ENCODE data around the gene RPS2.
"Not testable (repeated sequence)": the region's sequence is repeated elsewhere in the genome, so short reads cannot be mapped to it uniquely, and the experiment has no call there.

RPS2 gene

DNA sequence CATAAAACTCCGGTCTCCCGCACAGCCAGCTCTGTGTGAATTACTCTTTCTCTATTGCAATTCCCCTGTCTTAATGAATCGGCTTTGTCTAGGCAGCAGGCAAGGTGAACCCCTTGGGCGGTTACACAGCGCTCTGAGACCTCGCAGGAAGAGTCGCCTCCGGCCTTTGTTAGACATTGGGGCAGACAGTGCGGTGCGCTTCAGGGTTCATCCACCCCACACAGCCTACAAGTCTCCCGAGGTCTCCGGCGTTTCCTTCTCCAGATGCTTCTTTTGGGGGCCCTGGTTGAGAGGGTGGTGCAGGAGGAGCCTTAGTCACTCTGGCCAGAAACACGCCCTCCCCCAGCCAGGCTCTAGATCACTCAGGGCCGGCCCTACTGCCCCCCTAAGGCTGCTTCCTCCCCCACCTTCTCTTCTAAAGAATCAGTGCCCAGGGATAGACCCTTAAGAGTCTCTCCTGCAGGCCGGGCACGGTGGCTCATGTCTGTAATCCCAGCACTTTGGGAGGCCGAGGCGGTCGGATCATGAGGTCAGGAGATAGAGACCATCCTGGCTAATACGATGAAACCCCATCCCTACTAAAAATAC, 19.9 kb downstream of the RPS2 start:
- no peak for TF ChIP-seq CTCF (IDR thresholded peaks at IDR 0.05; ENCODE audit: extremely low read depth, insufficient read depth, missing control alignments)
- no peak for DNase-seq (ENCODE audit: low spot score)
- in situ Hi-C loops (cut with MboI; ENCODE audit: low pct_unique_long_range_greater_than_20kb, low sequenced_read_pairs, unreplicated experiment): no loop called here

DNA sequence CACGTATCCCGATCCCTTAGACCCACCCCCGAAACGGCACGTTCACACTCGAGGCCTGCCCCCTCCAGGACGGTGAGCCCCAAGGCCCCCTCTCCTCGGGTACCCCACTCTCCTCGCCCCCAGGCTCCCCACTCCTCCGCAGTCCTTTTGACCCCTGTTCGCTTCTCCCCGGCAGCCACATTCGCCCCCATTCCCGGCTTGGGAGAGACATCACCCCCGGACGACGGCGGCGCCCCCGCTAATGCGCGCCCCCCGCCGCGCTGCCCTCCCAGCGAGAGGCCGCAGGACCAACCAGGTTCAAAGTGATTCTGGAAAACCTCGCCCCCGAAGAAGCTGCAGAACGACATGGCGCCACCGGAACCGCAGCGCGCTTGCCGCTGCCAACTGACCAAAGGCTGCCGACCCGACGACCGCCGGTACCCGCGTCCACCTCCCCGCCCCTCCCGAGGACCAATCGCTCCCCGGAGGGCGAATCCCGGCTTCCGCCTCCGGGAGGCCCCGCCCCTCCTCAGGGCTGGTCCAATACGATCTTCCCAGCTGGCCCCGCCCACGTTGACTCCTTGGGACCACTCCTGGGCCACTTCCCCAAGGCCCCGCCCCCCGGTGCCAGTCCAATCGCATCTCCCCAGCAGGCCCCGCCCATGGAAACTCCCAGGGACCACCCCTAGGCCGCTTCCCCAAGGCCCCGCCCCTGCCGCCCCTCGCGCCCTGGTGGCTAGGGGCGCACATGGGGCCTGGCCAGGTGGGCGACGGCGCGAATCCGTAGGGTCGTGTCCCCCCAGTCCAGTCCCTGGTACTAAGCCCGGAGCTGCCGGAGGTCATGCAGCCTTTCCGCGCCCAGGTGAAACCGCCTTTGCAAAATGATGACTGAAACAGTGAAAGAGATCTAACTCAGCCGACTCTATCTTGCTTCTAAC, 21.6 kb downstream of the RPS2 start, which contains the start of gene MSRB1:
Gene MSRB1 (minus strand): TSS at position 390 of the 917 bp plus-strand sequence. CDS start 43 bp downstream, at position 347.
- peak; percentile 100 for DNase-seq (ENCODE audit: low spot score)
- TF ChIP-seq CTCF (IDR thresholded peaks at IDR 0.05; ENCODE audit: extremely low read depth, insufficient read depth, missing control alignments): no peak
- in situ Hi-C loops (cut with MboI; ENCODE audit: low pct_unique_long_range_greater_than_20kb, low sequenced_read_pairs, unreplicated experiment): no loop called here

DNA sequence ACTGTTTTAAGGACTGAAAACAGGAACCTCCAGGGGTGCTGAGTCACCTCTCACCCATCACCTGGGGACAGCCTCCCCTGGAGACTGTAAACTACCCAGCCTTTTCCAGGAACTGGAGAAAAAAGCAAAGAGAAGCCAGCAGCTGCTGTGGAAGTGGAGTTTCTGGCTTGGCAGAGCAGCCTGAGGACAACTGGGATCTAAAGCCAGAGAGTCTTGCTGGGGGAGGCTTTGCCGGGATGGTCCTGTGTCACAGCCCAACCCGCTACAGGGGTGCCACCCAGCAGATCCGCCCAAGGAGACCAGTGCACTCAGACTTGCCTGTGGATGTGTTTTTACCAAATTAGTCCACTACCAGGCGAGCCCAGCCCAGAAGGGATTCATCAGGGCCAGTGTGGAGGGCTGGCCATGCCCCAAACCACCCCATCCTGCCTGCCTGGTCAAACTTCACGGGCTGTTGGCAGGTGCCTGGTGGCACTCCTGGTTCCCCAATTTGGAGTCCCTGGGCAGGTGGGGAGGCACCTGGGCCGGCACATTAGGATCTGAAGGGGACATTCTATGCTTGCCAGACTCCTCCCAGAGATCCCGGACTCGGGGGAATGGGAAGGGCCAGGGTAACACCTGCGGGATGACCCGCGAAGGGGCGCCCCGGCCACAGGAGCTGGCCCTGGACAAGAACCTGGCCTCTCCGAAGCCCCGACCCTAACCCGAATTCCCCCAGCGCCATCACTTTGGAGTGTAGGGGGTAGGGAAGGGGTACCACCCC, 22.4 kb downstream of the RPS2 start:
- in situ Hi-C loops (cut with MboI; ENCODE audit: low pct_unique_long_range_greater_than_20kb, low sequenced_read_pairs, unreplicated experiment): no loop called here
- no peak for DNase-seq (ENCODE audit: low spot score)
- TF ChIP-seq CTCF (IDR thresholded peaks at IDR 0.05; ENCODE audit: extremely low read depth, insufficient read depth, missing control alignments): no peak

- in situ Hi-C loops (cut with MboI; ENCODE audit: low pct_unique_long_range_greater_than_20kb, low sequenced_read_pairs, unreplicated experiment): no loop called here
- no peak for DNase-seq (ENCODE audit: low spot score)
Observed at GRCh38 chr16:1941162-1942046, 23.2 kb downstream of the RPS2 start.

GRCh38 chr16:1940273-1941161, 24.1 kb downstream of the RPS2 start:
- in situ Hi-C loops (cut with MboI; ENCODE audit: low pct_unique_long_range_greater_than_20kb, low sequenced_read_pairs, unreplicated experiment): no loop called here
- no peak for TF ChIP-seq CTCF (IDR thresholded peaks at IDR 0.05; ENCODE audit: extremely low read depth, insufficient read depth, missing control alignments)
- DNase-seq (ENCODE audit: low spot score): no peak

More at GRCh38 chr16:1941162-1942046, 23.2 kb downstream of the RPS2 start:
- TF ChIP-seq CTCF (IDR thresholded peaks at IDR 0.05; ENCODE audit: extremely low read depth, insufficient read depth, missing control alignments): no peak

- in situ Hi-C loops (cut with MboI; ENCODE audit: low pct_unique_long_range_greater_than_20kb, low sequenced_read_pairs, unreplicated experiment): loop anchor here (10.0 kb wide), 1 partner anchor 75 kb away; no protein-coding TSS in a partner anchor
- not testable (repeated sequence) for DNase-seq (ENCODE audit: low spot score)
Observed at GRCh38 chr16:1939833-1940232, 24.8 kb downstream of the RPS2 start.

All from GM13977 (cell line).